Activated CD8-positive, alpha-beta T cell treated with anti-CD3 and anti-CD28 coated beads for 36 hours (primary cell): ENCODE measurements around the gene ATRNL1. TPM values are rescaled to one million over a fixed set of nuclear protein-coding genes. Genes with fewer than 3 reads are reported as not detected.

Experiments used
- ATAC-seq: fragments of 200-7000 bp; cut with Tn5 transposase; one replicate; pipeline ENCODE4 v1.10.0; 2021; ENCODE audit warnings: mild to moderate bottlenecking, moderate library complexity
- CTCF ChIA-PET: fragments of 350-600 bp; sonication (Branson Sonifier 250); formaldehyde crosslinking; loops from one replicate; lab custom pipeline; 2021; ENCODE audit warnings: antibody characterized with exemption; lab: Charles Lee
- POLR2A ChIA-PET: fragments of 350-600 bp; sonication (Branson Sonifier 250); formaldehyde crosslinking; loops from one replicate; lab custom pipeline; 2021; ENCODE audit warnings: antibody characterized with exemption; lab: Charles Lee
- DNase-seq: peaks from one replicate; pipeline ENCODE4 v3.0.0-alpha.2; 2020
- H3K27ac Mint-ChIP-seq: one replicate; pipeline ENCODE4 v1.8.0; 2021; ENCODE audit warnings: mild to moderate bottlenecking, mixed read lengths
- H3K27me3 Mint-ChIP-seq: one replicate; pipeline ENCODE4 v1.8.0; 2021; ENCODE audit warnings: mixed read lengths
- H3K36me3 Mint-ChIP-seq: one replicate; pipeline ENCODE4 v1.8.0; 2021; ENCODE audit warnings: low read depth, mixed read lengths
- H3K4me1 Mint-ChIP-seq: one replicate; pipeline ENCODE4 v1.8.0; 2021; ENCODE audit warnings: low read depth, mixed read lengths
- H3K4me3 Mint-ChIP-seq: one replicate; pipeline ENCODE4 v1.8.0; 2021; ENCODE audit warnings: mild to moderate bottlenecking, moderate library complexity, mixed read lengths
- H3K9me3 Mint-ChIP-seq: one replicate; pipeline ENCODE4 v1.8.0; 2021; ENCODE audit warnings: mixed read lengths
- CTCF ChIP-seq: fragments of 200-600 bp; IDR thresholded peaks from one replicate; pipeline ENCODE4 v1.8.0; 2022; ENCODE audit warnings: antibody characterized with exemption, mild to moderate bottlenecking
- intact Hi-C: fragments of 100-400 bp; cut with micrococcal nuclease; formaldehyde crosslinking; loops from one replicate; pipeline ENCODE4 v1.10.0; 2022
- total RNA-seq, 2 experiments: library from RNA; stranded (reverse); gene quantifications; one replicate each; pipeline ENCODE4 v1.2.3, GENCODE V29; 2021

The ATRNL1 gene
- total RNA-seq, 2 experiments from 2014 or later, result not detected

GRCh38 chr10:115950320-115950719 lies 857.2 kb downstream of the ATRNL1 start:
- H3K4me1 Mint-ChIP-seq, result no peaks in the 10 kb centered on the region
- H3K4me3 Mint-ChIP-seq, result no peak overlapping the region
- H3K36me3 Mint-ChIP-seq, result no peaks in the 10 kb centered on the region
- no peak for TF ChIP-seq CTCF
- no peak for ATAC-seq
- no peak overlapping the region for H3K27ac Mint-ChIP-seq
- intact Hi-C loops, result no loop called here
- no peaks in the 10 kb centered on the region for H3K9me3 Mint-ChIP-seq
- POLR2A ChIA-PET, result no interaction called here
- CTCF ChIA-PET, result no interaction called here
- no peak for DNase-seq
- no peaks in the 10 kb centered on the region for H3K27me3 Mint-ChIP-seq

- no peak for TF ChIP-seq CTCF
- intact Hi-C loops, result no loop called here
- Mint-ChIP-seq H3K9me3 (no peaks in the 10 kb centered on the region), H3K4me1 (no peaks in the 10 kb centered on the region), H3K27ac (no peak overlapping the region), H3K27me3 (no peaks in the 10 kb centered on the region), H3K36me3 (no peaks in the 10 kb centered on the region), H3K4me3 (no peak overlapping the region)
- CTCF ChIA-PET, result no interaction called here
- ATAC-seq, result no peak
- no peak for DNase-seq
- POLR2A ChIA-PET, result no interaction called here
Measured at GRCh38 chr10:115951242-115951641, 858.1 kb downstream of the ATRNL1 start.

DNA sequence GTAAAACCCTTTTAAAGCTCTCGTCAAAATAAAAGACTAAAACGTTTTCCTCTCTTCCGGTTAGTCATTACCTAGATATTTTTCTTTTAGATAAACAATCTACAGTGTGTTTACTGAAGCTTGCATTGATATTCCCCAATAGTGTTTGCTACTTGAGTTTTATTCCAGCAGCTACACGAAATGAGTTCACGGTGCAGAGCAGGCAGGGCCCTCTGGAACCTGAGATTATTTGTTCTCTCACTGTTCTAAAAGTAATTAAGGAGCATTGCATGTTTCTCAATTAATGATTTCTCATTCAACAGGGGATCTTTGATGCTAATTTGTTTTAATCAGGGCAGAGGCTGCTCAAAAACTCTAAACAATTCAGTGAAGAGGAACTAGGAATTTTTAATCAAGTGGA lies 860.1 kb downstream of the ATRNL1 start:
- Mint-ChIP-seq H3K36me3 (no peaks in the 10 kb centered on the region), H3K27me3 (no peaks in the 10 kb centered on the region), H3K27ac (no peak overlapping the region), H3K4me1 (no peaks in the 10 kb centered on the region), H3K4me3 (no peak overlapping the region), H3K9me3 (no peaks in the 10 kb centered on the region)
- no peak for TF ChIP-seq CTCF
- intact Hi-C loops, result no loop called here
- ATAC-seq (no peak), DNase-seq (no peak)
- POLR2A ChIA-PET, result no interaction called here
- CTCF ChIA-PET, result no interaction called here

DNA sequence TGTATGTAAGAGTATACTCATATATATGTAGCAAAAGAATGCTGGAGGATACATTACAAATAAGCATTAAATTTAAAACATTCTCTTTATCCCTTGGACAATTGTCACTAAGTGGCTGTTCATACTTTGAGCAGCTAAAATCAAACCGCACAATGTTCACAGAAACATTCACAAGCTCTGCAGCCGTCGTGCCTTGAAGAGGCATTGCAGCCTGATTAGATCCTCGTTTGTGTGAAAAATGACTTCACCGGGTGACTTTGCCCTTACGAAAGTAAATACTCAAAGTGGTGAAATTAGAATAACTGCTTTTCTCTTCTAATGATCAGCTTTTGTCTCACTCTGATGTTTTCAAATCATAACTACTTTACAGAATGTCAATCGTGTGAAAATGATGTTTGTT lies 860.8 kb downstream of the ATRNL1 start:
- no peak for TF ChIP-seq CTCF
- Mint-ChIP-seq H3K36me3 (no peaks in the 10 kb centered on the region), H3K27me3 (no peaks in the 10 kb centered on the region), H3K4me3 (no peak overlapping the region), H3K27ac (no peak overlapping the region), H3K9me3 (no peaks in the 10 kb centered on the region), H3K4me1 (no peaks in the 10 kb centered on the region)
- DNase-seq (no peak), ATAC-seq (no peak)
- POLR2A ChIA-PET, result no interaction called here
- CTCF ChIA-PET, result no interaction called here
- intact Hi-C loops, result no loop called here

DNA sequence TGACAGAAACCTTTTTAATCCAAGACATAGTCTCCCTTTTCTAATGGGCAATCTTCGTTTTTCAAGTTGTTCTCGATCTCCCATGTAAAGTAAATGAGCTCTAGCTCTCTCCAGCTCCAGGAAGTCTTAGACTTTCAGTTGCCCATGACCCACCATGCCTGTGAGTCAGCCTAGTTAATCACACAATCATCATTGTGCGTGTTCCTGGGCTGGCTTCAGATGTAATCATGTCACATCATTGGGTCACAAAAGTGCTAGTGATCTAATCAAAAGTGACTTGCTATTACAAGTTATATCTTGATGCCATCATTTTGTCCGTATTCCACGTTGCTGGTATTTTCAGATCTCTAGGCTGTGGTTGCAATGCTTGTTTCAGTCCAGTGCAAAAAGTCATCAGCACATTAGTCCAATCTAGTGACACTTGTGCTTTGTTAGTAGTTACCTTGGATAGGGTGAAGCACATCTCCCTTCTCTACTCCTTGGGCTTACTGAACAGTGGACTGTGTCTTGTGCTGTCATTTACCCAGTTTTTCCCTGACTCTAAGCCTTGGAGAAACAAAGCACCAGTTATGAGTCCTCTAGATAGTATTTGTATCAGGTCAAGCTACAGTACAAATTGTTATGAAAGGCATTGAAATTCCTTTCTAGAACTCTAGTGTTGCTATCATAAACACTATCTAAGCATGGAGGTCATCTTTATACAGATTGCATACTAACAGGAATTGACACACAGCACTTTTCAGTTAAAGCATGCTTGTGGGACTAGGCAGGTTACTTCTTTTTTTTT lies 863.3 kb downstream of the ATRNL1 start:
- no peaks in the 10 kb centered on the region for H3K27me3 Mint-ChIP-seq
- H3K4me3 Mint-ChIP-seq, result no peak overlapping the region
- H3K9me3 Mint-ChIP-seq, result no peaks in the 10 kb centered on the region
- no peaks in the 10 kb centered on the region for H3K4me1 Mint-ChIP-seq
- H3K27ac Mint-ChIP-seq, result no peak overlapping the region
- intact Hi-C loops, result no loop called here
- no peaks in the 10 kb centered on the region for H3K36me3 Mint-ChIP-seq
- POLR2A ChIA-PET, result no interaction called here
- TF ChIP-seq CTCF, result no peak
- DNase-seq (no peak), ATAC-seq (no peak)
- CTCF ChIA-PET, result no interaction called here
